K562 (cell line): Measurements from ENCODE around the gene ARHGEF40. TPM values are rescaled to one million over a fixed set of nuclear protein-coding genes. Genes with fewer than 3 reads are reported as not detected.

Experiments
- CC2D1A ChIP-seq: fragments of 450-650 bp; IDR thresholded peaks from 2 replicates; pipeline ENCODE4 v1.6.1; 2017; ENCODE audit warnings: mild to moderate bottlenecking
- CTCF ChIP-seq, 3 experiments: IDR thresholded peaks in 2 of 3; conservative IDR thresholded peaks in 1 of 3; 2 replicates each; pipeline ENCODE4 v1.5.1; 2011 to 2012; ENCODE audit warnings: low read length in 3 of 3, mild to moderate bottlenecking in 3 of 3, control low read depth in 2 of 3, improper control_type of control experiment in 1 of 3, inconsistent platforms in 1 of 3, low read depth in 1 of 3, mixed read lengths in 1 of 3, moderate library complexity in 1 of 3; ENCODE audit not compliant: insufficient read depth in 2 of 3
- HCFC1 ChIP-seq: IDR thresholded peaks from 2 replicates; pipeline ENCODE4 v1.6.1; 2012; ENCODE audit warnings: low read depth, low read length, improper control_type of control experiment
- KDM2B ChIP-seq: fragments of 250-450 bp; sonication (Bioruptor Pico); IDR thresholded peaks from 2 replicates; pipeline ENCODE4 v1.8.0; 2021; ENCODE audit warnings: mild to moderate bottlenecking, moderate library complexity
- MITF ChIP-seq: IDR thresholded peaks from 2 replicates; pipeline ENCODE4 v1.6.1; 2014; ENCODE audit warnings: antibody characterized with exemption
- RBM39 ChIP-seq: fragments of 200-400 bp; formaldehyde crosslinking; optimal IDR thresholded peaks from 2 replicates; pipeline ENCODE3; 2018; ENCODE audit warnings: low read depth, low read length
- TEAD4 ChIP-seq, 2 experiments: sonication (generic) in 1 of 2; formaldehyde crosslinking in 1 of 2; IDR thresholded peaks; 2 replicates each; pipeline versions ENCODE4 v1.6.1 to v1.8.0; 2012 to 2022; ENCODE audit warnings: borderline replicate concordance in 1 of 2, inconsistent platforms in 1 of 2, low read length in 1 of 2, mild to moderate bottlenecking in 1 of 2, missing genetic modification reagents in 1 of 2
- ZFP1 ChIP-seq: fragments of 450-650 bp; formaldehyde crosslinking; IDR thresholded peaks from 2 replicates; pipeline ENCODE4 v1.4.0; 2020; ENCODE audit warnings: mild to moderate bottlenecking, mixed read lengths
- polyA plus RNA-seq, 8 experiments: library from polyadenylated mRNA; depleted of rRNA in 4 of 8; stranded (reverse) in 5 of 8; unstranded in 3 of 8; fragments of >200 nt; fragmentation: Nextera tagmentation in 2 of 8; fragmentation: Illumina TruSeq in 1 of 8; extraction: Ambion mirVana in 2 of 8; extraction: Trizol in 1 of 8; gene quantifications; 2 replicates each; pipeline versions ENCODE4 v1.2.1 to v1.2.3, GENCODE V29; 2011 to 2014; ENCODE audit warnings: inconsistent platforms in 1 of 8, missing spikeins in 1 of 8
- total RNA-seq, 7 experiments: library from RNA; depleted of rRNA in 6 of 7; stranded (reverse); fragments of >200 nt in 6 of 7; fragmentation: Illumina TruSeq in 2 of 7; extraction: Trizol in 2 of 7; gene quantifications; 2 replicates each; pipeline versions ENCODE4 v1.2.1 to v1.2.3, GENCODE V29; 2011 to 2021; ENCODE audit warnings: low replicate concordance in 1 of 7
- TF ChIP-seq, protein P1 (sequence below): fragments of 450-650 bp; IDR thresholded peaks from 2 replicates; pipeline ENCODE4 v1.6.1; 2016; ENCODE audit warnings: mild to moderate bottlenecking, moderate library complexity

The ARHGEF40 gene
- total and polyA plus RNA-seq, 9 of the 15 experiments (the other 6 are each of a cell fraction or from before 2014, with no cell fraction given): 0.42 to 6.3 (median 3.8) TPM

DNA sequence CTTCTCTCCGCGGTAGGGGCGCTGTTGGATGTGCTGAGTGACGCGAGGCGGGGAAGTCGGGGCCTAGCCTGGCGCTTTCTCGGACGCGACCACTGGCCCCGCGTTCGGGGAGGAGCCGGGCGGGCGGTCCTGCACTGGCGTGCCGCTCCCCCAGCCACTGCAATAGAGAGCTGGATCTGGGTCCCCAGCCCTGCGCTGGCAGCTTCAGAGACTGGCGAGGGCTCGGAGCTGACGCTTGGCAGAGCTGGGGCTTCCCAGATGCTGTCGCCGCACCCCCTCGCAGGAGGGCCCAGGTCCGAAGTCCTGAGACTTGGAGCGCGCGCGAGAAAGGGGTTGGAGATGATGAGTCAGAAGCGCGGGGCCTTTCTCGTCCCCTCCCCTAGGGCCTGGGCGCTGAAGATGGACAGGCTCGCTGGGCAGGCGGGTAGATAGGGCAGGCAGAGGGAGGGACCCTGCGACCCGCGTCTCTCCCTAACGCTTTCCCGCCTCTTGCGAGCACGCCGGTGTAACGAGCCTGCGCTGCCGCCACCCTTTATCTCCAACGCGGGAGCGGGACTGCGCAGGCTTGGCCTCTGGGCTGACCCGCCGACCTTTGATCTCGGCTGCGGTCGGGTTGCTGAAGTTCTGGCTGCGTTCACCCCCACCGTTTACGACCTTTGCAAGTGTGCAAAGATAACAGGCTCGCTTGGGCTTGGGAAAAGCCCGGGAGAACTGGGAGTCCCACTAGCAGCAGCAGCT, 33.8 kb downstream of the ARHGEF40 start (continued):
- TF ChIP-seq RBM39 (no peak), CTCF (IDR thresholded peaks at IDR 0.05 in 2 of 3, conservative IDR thresholded peaks at IDR 0.05 in 1 of 3; ENCODE audit: insufficient read depth in 2 of 3, low read depth in 1 of 3, low read length in 3 of 3) (peak; percentile 60 to 72 (median 70)), CC2D1A (no peak), MITF (peak; percentile 70), ZFP1 (CRISPR knock-in tag) (no peak), TEAD4 (IDR thresholded peaks at IDR 0.05; ENCODE audit: low read length) (peak; percentile 42), TEAD4 (CRISPR knock-in tag; IDR thresholded peaks at IDR 0.05; ENCODE audit: borderline replicate concordance) (no peak), HCFC1 (no peak), KDM2B (no peak)
- TF ChIP-seq, protein P1, sequence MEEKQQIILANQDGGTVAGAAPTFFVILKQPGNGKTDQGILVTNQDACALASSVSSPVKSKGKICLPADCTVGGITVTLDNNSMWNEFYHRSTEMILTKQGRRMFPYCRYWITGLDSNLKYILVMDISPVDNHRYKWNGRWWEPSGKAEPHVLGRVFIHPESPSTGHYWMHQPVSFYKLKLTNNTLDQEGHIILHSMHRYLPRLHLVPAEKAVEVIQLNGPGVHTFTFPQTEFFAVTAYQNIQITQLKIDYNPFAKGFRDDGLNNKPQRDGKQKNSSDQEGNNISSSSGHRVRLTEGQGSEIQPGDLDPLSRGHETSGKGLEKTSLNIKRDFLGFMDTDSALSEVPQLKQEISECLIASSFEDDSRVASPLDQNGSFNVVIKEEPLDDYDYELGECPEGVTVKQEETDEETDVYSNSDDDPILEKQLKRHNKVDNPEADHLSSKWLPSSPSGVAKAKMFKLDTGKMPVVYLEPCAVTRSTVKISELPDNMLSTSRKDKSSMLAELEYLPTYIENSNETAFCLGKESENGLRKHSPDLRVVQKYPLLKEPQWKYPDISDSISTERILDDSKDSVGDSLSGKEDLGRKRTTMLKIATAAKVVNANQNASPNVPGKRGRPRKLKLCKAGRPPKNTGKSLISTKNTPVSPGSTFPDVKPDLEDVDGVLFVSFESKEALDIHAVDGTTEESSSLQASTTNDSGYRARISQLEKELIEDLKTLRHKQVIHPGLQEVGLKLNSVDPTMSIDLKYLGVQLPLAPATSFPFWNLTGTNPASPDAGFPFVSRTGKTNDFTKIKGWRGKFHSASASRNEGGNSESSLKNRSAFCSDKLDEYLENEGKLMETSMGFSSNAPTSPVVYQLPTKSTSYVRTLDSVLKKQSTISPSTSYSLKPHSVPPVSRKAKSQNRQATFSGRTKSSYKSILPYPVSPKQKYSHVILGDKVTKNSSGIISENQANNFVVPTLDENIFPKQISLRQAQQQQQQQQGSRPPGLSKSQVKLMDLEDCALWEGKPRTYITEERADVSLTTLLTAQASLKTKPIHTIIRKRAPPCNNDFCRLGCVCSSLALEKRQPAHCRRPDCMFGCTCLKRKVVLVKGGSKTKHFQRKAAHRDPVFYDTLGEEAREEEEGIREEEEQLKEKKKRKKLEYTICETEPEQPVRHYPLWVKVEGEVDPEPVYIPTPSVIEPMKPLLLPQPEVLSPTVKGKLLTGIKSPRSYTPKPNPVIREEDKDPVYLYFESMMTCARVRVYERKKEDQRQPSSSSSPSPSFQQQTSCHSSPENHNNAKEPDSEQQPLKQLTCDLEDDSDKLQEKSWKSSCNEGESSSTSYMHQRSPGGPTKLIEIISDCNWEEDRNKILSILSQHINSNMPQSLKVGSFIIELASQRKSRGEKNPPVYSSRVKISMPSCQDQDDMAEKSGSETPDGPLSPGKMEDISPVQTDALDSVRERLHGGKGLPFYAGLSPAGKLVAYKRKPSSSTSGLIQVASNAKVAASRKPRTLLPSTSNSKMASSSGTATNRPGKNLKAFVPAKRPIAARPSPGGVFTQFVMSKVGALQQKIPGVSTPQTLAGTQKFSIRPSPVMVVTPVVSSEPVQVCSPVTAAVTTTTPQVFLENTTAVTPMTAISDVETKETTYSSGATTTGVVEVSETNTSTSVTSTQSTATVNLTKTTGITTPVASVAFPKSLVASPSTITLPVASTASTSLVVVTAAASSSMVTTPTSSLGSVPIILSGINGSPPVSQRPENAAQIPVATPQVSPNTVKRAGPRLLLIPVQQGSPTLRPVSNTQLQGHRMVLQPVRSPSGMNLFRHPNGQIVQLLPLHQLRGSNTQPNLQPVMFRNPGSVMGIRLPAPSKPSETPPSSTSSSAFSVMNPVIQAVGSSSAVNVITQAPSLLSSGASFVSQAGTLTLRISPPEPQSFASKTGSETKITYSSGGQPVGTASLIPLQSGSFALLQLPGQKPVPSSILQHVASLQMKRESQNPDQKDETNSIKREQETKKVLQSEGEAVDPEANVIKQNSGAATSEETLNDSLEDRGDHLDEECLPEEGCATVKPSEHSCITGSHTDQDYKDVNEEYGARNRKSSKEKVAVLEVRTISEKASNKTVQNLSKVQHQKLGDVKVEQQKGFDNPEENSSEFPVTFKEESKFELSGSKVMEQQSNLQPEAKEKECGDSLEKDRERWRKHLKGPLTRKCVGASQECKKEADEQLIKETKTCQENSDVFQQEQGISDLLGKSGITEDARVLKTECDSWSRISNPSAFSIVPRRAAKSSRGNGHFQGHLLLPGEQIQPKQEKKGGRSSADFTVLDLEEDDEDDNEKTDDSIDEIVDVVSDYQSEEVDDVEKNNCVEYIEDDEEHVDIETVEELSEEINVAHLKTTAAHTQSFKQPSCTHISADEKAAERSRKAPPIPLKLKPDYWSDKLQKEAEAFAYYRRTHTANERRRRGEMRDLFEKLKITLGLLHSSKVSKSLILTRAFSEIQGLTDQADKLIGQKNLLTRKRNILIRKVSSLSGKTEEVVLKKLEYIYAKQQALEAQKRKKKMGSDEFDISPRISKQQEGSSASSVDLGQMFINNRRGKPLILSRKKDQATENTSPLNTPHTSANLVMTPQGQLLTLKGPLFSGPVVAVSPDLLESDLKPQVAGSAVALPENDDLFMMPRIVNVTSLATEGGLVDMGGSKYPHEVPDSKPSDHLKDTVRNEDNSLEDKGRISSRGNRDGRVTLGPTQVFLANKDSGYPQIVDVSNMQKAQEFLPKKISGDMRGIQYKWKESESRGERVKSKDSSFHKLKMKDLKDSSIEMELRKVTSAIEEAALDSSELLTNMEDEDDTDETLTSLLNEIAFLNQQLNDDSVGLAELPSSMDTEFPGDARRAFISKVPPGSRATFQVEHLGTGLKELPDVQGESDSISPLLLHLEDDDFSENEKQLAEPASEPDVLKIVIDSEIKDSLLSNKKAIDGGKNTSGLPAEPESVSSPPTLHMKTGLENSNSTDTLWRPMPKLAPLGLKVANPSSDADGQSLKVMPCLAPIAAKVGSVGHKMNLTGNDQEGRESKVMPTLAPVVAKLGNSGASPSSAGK: peak; percentile 96
